Activated CD4-positive, alpha-beta memory T cell treated with anti-CD3 and anti-CD28 coated beads for 36 hours (primary cell): ENCODE results near the gene HIPK3. TPM values are rescaled to one million over a fixed set of nuclear protein-coding genes. Genes with fewer than 3 reads are reported as not detected.
"Not testable (repeated sequence)": the region's sequence is repeated elsewhere in the genome, so short reads cannot be mapped to it uniquely, and the experiment has no call there.

Experiments
- CTCF ChIA-PET: fragments of 350-600 bp; sonication (Branson Sonifier 250); formaldehyde crosslinking; loops from one replicate; lab custom pipeline; 2021; ENCODE audit warnings: antibody characterized with exemption, inconsistent platforms; lab: Charles Lee
- POLR2A ChIA-PET: fragments of 350-600 bp; sonication (Branson Sonifier 250); formaldehyde crosslinking; loops from one replicate; lab custom pipeline; 2021; ENCODE audit warnings: antibody characterized with exemption; lab: Charles Lee
- DNase-seq: peaks from one replicate; pipeline ENCODE4 v3.0.0-alpha.2; 2020
- H3K27ac Mint-ChIP-seq: one replicate; pipeline ENCODE4 v1.8.0; 2021; ENCODE audit warnings: mixed read lengths
- H3K27me3 Mint-ChIP-seq: one replicate; pipeline ENCODE4 v1.8.0; 2021; ENCODE audit warnings: mixed read lengths
- H3K36me3 Mint-ChIP-seq: one replicate; pipeline ENCODE4 v1.8.0; 2021; ENCODE audit warnings: mixed read lengths
- H3K4me1 Mint-ChIP-seq: one replicate; pipeline ENCODE4 v1.8.0; 2021; ENCODE audit warnings: low read depth, mixed read lengths
- H3K4me3 Mint-ChIP-seq: one replicate; pipeline ENCODE4 v1.8.0; 2021; ENCODE audit warnings: mild to moderate bottlenecking, mixed read lengths
- H3K9me3 Mint-ChIP-seq: one replicate; pipeline ENCODE4 v1.8.0; 2021; ENCODE audit warnings: mixed read lengths
- intact Hi-C: fragments of 100-400 bp; cut with micrococcal nuclease; formaldehyde crosslinking; loops from one replicate; pipeline ENCODE4 v1.15.1; 2023
- total RNA-seq, 2 experiments: library from RNA; stranded (reverse); gene quantifications; one replicate each; pipeline ENCODE4 v1.2.3, GENCODE V29; 2021

The HIPK3 gene
- total RNA-seq, 2 experiments from 2014 or later: 35.4 TPM

DNA sequence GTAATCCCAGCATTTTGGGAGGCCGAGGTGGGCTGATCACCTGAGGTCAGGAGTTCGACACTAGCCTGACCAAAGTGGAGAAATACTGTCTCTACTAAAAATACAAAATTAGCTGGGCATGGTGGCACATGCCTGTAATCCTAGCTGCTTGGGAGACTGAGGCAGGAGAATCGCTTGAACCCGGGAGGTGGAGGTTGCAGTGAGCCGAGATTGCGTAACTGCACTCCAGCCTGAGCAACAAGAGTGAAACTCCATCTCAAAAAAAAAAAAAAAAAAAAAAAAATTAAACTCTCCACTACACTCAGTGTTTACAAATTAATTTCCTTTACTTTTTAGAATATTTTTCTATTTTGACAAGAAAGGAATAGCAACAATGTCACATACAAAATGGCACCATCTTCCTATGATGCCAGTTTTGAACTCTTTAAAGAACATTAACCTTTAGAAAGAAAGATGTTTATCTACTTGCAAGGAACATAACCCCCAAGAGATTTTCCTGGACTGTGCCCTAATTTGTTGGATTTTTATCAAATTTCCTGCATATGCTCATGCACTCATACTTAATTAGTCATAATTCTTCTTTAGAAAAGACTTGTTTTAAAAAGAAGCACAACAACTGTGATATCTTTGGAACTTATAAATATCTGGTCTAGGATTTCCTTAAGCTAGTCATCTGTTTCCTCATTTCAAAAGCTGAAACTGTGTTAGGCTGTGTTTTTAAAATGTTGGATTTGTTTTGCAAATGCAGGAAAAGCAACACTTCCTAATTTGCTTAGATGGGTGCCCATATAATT is 22.6 kb upstream of the HIPK3 start:
- Mint-ChIP-seq H3K4me1 (no peaks in the 10 kb centered on the region), H3K27me3 (no peaks in the 10 kb centered on the region)

DNA sequence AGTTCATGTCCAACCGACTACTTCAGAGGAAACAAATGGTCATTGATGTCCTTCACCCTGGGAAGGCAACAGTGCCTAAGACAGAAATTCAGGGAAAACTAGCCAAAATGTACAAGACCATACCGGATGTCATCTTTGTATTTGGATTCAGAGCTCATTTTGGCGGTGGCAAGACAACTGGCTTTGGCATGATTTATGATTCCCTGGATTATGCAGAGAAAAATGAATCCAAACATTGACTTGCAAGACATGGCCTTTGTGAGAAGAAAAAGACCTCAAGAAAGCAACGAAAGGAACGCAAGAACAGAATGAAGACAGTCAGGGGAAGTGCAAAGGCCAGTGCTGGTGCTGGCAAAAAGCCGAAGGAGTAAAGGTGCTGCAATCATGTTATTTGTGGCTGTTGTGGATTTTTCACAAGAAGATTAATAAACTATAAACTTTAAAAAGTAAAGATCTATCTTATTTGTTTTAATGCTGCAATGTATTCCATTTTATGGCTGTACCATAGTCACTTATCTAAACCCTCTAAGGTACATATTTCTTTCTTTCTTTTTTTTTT is 20.1 kb upstream of the HIPK3 start:
- Mint-ChIP-seq H3K4me1 (no peaks in the 10 kb centered on the region), H3K9me3 (peaks cover 1% of the 10 kb centered on the region), H3K4me3 (no peak overlapping the region), H3K36me3 (no peaks in the 10 kb centered on the region), H3K27ac (no peak overlapping the region), H3K27me3 (peaks cover 1% of the 10 kb centered on the region)
- CTCF ChIA-PET: no interaction called here
- intact Hi-C loops: no loop called here
- DNase-seq: no peak
- POLR2A ChIA-PET: no interaction called here

More for the DNA sequence above, 22.6 kb upstream of the HIPK3 start:
- DNase-seq: no peak
- Mint-ChIP-seq H3K9me3 (no peaks in the 10 kb centered on the region), H3K27ac (no peak overlapping the region), H3K36me3 (no peaks in the 10 kb centered on the region), H3K4me3 (no peak overlapping the region)
- ChIA-PET CTCF (no interaction called here), POLR2A (no interaction called here)
- intact Hi-C loops: no loop called here

GRCh38 chr11:33242575-33242974 is 14.6 kb upstream of the HIPK3 start:
- POLR2A ChIA-PET: no interaction called here
- peaks cover 8% of the 10 kb centered on the region for H3K9me3 Mint-ChIP-seq

DNA sequence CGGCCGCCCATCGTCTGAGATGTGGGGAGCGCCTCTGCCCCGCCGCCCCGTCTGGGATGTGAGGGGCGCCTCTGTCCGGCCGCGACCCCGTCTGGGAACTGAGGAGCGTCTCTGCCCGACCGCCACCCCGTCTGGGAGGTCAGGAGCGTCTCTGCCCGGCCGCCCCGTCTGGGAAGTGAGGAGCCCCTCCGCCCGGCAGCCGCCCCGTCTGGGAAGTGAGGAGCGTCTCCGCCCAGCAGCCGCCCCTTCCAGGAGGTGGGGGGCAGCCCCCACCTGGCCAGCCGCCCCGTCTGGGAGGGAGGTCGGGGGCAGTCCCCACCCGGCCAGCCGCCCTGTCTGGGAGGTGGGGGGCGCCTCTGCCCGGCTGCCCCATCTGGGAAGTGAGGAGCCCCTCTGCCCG is 13.5 kb upstream of the HIPK3 start:
- POLR2A ChIA-PET, intact Hi-C loops, CTCF ChIA-PET, DNase-seq, H3K9me3 Mint-ChIP-seq, H3K27ac Mint-ChIP-seq, H3K4me3 Mint-ChIP-seq, H3K36me3 Mint-ChIP-seq, H3K4me1 Mint-ChIP-seq: not testable (repeated sequence)
- peaks cover 10% of the 10 kb centered on the region for H3K27me3 Mint-ChIP-seq

More at GRCh38 chr11:33242575-33242974, 14.6 kb upstream of the HIPK3 start:
- no peak for DNase-seq
- intact Hi-C loops: no loop called here
- no peaks in the 10 kb centered on the region for H3K4me1 Mint-ChIP-seq
- H3K27me3 Mint-ChIP-seq: peaks cover 6% of the 10 kb centered on the region
- H3K36me3 Mint-ChIP-seq: no peaks in the 10 kb centered on the region
- no peak overlapping the region for H3K27ac Mint-ChIP-seq
- H3K4me3 Mint-ChIP-seq: no peak overlapping the region
- CTCF ChIA-PET: no interaction called here

- ChIA-PET CTCF (interaction anchor here (0.6 kb wide), 1 partner anchor 71 kb away, joined by 3 read pairs; no protein-coding TSS in a partner anchor), POLR2A (no interaction called here)
- Mint-ChIP-seq H3K4me3 (no peak overlapping the region), H3K4me1 (no peaks in the 10 kb centered on the region), H3K27me3 (peaks cover 5% of the 10 kb centered on the region), H3K27ac (no peak overlapping the region), H3K36me3 (no peaks in the 10 kb centered on the region), H3K9me3 (no peaks in the 10 kb centered on the region)
- DNase-seq: no peak
- intact Hi-C loops: no loop called here
These were observed 8.7 kb upstream of the HIPK3 start for GRCh38 chr11:33248416-33248971.

- peak overlapping the region; percentile 95 for H3K27ac Mint-ChIP-seq
- CTCF ChIA-PET: interaction anchor here (1.3 kb wide), 1 partner anchor 73 kb away, joined by 3 read pairs; no protein-coding TSS in a partner anchor
- DNase-seq: no peak
- intact Hi-C loops: loop anchor here (5.0 to 10.0 kb wide), 5 partner anchors 51 to 671 kb away; partner anchors contain the start of genes C11orf91, CD59 and EIF3M
- H3K36me3 Mint-ChIP-seq: peaks cover 7% of the 10 kb centered on the region
- H3K9me3 Mint-ChIP-seq: no peaks in the 10 kb centered on the region
- H3K4me1 Mint-ChIP-seq: peaks cover 26% of the 10 kb centered on the region
- POLR2A ChIA-PET: no interaction called here
- H3K4me3 Mint-ChIP-seq: peak overlapping the region; percentile 90
- no peaks in the 10 kb centered on the region for H3K27me3 Mint-ChIP-seq
These were observed 959 bp upstream of the HIPK3 start for GRCh38 chr11:33256031-33256812.

DNA sequence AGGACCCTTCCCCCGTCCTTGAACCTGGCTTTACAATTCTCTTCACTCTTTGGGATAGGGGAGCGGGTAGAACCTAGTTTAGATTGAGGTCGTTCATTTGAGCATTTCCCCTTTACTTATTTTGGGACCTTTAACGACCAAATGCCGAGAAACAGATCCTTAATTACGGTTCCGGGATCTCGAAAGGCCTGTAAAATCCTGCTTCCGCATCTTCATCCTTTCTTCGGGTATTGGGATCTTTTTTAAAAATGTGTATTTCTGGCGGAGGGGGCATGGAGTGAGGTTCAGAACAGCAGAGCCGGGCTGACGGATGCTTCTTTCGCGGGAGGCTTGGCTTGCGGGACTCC is 395 bp upstream of the HIPK3 start:
- H3K9me3 Mint-ChIP-seq: no peaks in the 10 kb centered on the region
- H3K27ac Mint-ChIP-seq: peak overlapping the region; percentile 95
- POLR2A ChIA-PET: interaction anchor here (1.0 kb wide), 1 partner anchor 214 kb away, joined by 3 read pairs; no protein-coding TSS in a partner anchor
- peaks cover 7% of the 10 kb centered on the region for H3K36me3 Mint-ChIP-seq
- no peaks in the 10 kb centered on the region for H3K27me3 Mint-ChIP-seq
- peaks cover 31% of the 10 kb centered on the region for H3K4me1 Mint-ChIP-seq
- CTCF ChIA-PET: interaction anchor here (1.3 kb wide), 1 partner anchor 72 kb away, joined by 3 read pairs; no protein-coding TSS in a partner anchor
- DNase-seq: no peak
- intact Hi-C loops: loop anchor here (1.0 to 10.0 kb wide), 6 partner anchors 51 to 672 kb away; partner anchors contain the start of genes C11orf91, CD59, CSTF3 and EIF3M
- H3K4me3 Mint-ChIP-seq: peak overlapping the region; percentile 90

- peak; percentile 84 for DNase-seq
- POLR2A ChIA-PET: no interaction called here
- H3K27ac Mint-ChIP-seq: peak overlapping the region; percentile 95
- peak overlapping the region; percentile 94 for H3K4me3 Mint-ChIP-seq
- CTCF ChIA-PET: no interaction called here
- H3K36me3 Mint-ChIP-seq: peaks cover 7% of the 10 kb centered on the region
- H3K27me3 Mint-ChIP-seq: no peaks in the 10 kb centered on the region
- intact Hi-C loops: loop anchor here (1.0 to 10.0 kb wide), 10 partner anchors 49 to 795 kb away; partner anchors contain the start of genes C11orf91, CD59, CSTF3 and EIF3M
- no peaks in the 10 kb centered on the region for H3K9me3 Mint-ChIP-seq
- peaks cover 42% of the 10 kb centered on the region for H3K4me1 Mint-ChIP-seq
These were observed 883 bp downstream of the HIPK3 start for GRCh38 chr11:33257897-33258630.

- no peaks in the 10 kb centered on the region for H3K9me3 Mint-ChIP-seq
- intact Hi-C loops: loop anchor here (1.0 to 10.0 kb wide), 9 partner anchors 49 to 794 kb away; partner anchors contain the start of genes C11orf91, CD59, EIF3M and QSER1
- POLR2A ChIA-PET: interaction anchor here (0.8 kb wide), 1 partner anchor 38 kb away, joined by 3 read pairs; no protein-coding TSS in a partner anchor
- peak overlapping the region; percentile 95 for H3K27ac Mint-ChIP-seq
- peaks cover 46% of the 10 kb centered on the region for H3K4me1 Mint-ChIP-seq
- peak overlapping the region; percentile 94 for H3K4me3 Mint-ChIP-seq
- no peaks in the 10 kb centered on the region for H3K27me3 Mint-ChIP-seq
- CTCF ChIA-PET: no interaction called here
- DNase-seq: peak; percentile 15
- H3K36me3 Mint-ChIP-seq: peaks cover 7% of the 10 kb centered on the region
These were observed 1.5 kb downstream of the HIPK3 start for GRCh38 chr11:33258631-33259205.

GRCh38 chr11:33259869-33260268 is 2.7 kb downstream of the HIPK3 start:
- H3K27ac Mint-ChIP-seq: peak overlapping the region; percentile 54
- H3K27me3 Mint-ChIP-seq: no peaks in the 10 kb centered on the region
- ChIA-PET POLR2A (interaction anchor here (0.5 kb wide), 1 partner anchor 195 kb away, joined by 3 read pairs; no protein-coding TSS in a partner anchor), CTCF (no interaction called here)
- peaks cover 7% of the 10 kb centered on the region for H3K36me3 Mint-ChIP-seq
- intact Hi-C loops: loop anchor here (2.0 to 10.0 kb wide), 8 partner anchors 47 to 793 kb away; partner anchors contain the start of genes C11orf91, CD59, EIF3M and QSER1
- H3K4me1 Mint-ChIP-seq: peaks cover 50% of the 10 kb centered on the region
- H3K4me3 Mint-ChIP-seq: peak overlapping the region; percentile 39
- no peaks in the 10 kb centered on the region for H3K9me3 Mint-ChIP-seq
- DNase-seq: no peak
